GM06990 (cell line): ENCODE measurements around the gene GNLY.

ENCODE experiments used
- DNase-seq: peaks from one replicate; pipeline ENCODE4 v3.0.0-alpha.2; 2011; ENCODE audit not compliant: insufficient read length; ENCODE audit errors: extremely low read depth
- H3K27me3 ChIP-seq: replicated peaks from 2 replicates; pipeline ENCODE4 v1.6.0; 2011; ENCODE audit warnings: low read length; ENCODE audit not compliant: control insufficient read depth, insufficient read depth
- H3K36me3 ChIP-seq: 2 replicates; pipeline ENCODE4 v1.5.1; 2011; ENCODE audit warnings: low read length; ENCODE audit not compliant: control insufficient read depth, insufficient read depth
- H3K4me3 ChIP-seq: replicated peaks from 2 replicates; pipeline ENCODE4 v1.5.1; 2011; ENCODE audit warnings: low read depth, mild to moderate bottlenecking, control low read depth, low read length
- CTCF ChIP-seq: IDR thresholded peaks from 2 replicates; pipeline ENCODE4 v1.5.1; 2011; ENCODE audit warnings: low read length, control low read depth, mild to moderate bottlenecking, inconsistent platforms; ENCODE audit not compliant: insufficient read depth, poor library complexity, severe bottlenecking

The GNLY gene

DNA sequence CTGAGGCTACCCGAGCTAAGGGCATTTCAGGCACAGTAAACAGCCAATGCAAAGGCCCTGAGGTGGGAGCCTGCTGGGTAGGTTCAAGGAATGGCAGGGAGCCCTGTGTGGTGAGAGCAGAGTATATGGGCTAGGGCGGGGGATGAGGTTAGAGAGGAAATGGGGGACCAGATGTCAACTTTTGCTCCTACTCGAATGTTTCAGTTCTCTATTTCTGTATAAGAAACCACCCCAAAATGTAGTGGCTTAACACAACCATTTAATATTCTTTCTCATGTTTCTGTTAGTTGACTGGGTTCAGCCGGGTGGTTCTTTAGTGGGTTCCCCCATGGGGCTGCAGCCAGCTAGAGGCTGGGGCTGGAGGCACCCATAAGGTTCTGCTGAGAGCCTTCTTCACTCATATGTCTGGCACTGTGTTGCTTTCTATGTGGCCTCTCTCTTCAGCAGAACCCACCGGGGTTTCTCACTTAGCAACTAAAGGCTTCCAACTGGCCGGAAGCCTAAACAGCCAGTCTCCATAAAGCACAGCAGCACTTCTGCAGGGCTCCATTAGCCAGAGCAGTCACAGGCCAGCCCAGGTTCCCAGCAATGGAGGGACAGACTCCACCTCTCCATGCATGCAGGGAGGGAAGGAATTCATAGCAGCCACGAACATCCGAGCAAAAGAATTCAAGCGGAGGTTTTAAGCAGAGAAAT, 54.0 kb downstream of the GNLY start:
- peak; percentile 51 for DNase-seq
- Histone ChIP-seq H3K27me3 (peaks cover 7% of the 10 kb centered on the region), H3K4me3 (no peak overlapping the region), H3K36me3 (no peaks in the 10 kb centered on the region)
- TF ChIP-seq CTCF = no peak
